B cell (primary cell): ENCODE measurements around the gene ACER2. TPM values are rescaled to one million over a fixed set of nuclear protein-coding genes. Genes with fewer than 3 reads are reported as not detected.
A peak's percentile ranks its signal among the peaks of the same experiment; 100 is the strongest.

Experiments used
- ATAC-seq: fragments of 200-7000 bp; cut with Tn5 transposase; one replicate; pipeline ENCODE4 v1.10.0; 2021; ENCODE audit warnings: low read depth, mild to moderate bottlenecking, moderate number of reproducible peaks, moderate library complexity
- CTCF ChIA-PET: fragments of 350-600 bp; sonication (Branson Sonifier 250); formaldehyde crosslinking; loops from one replicate; lab custom pipeline; 2021; ENCODE audit warnings: antibody characterized with exemption, inconsistent platforms; lab: Charles Lee
- POLR2A ChIA-PET: fragments of 350-600 bp; sonication (Branson Sonifier 250); formaldehyde crosslinking; loops from one replicate; lab custom pipeline; 2021; ENCODE audit warnings: antibody characterized with exemption; lab: Charles Lee
- DNase-seq: peaks from one replicate; pipeline ENCODE4 v3.0.0; 2013
- H2AFZ ChIP-seq: 2 replicates; pipeline ENCODE4 v1.6.1; 2012; ENCODE audit warnings: mild to moderate bottlenecking, low read depth, low read length; ENCODE audit not compliant: insufficient read depth, poor library complexity, severe bottlenecking
- H3K27ac ChIP-seq, 2 donors: 1 replicate in 1 of 2; 2 replicates in 1 of 2; pipeline ENCODE4 v1.5.1; 2012 to 2013; ENCODE audit warnings: low read length in 2 of 2, mild to moderate bottlenecking in 2 of 2, moderate library complexity in 1 of 2
- H3K27me3 ChIP-seq, 4 experiments: fragments of 200-600 bp in 1 of 4; sonication (generic) in 1 of 4; replicated peaks in 1 of 4; 1 replicate in 2 of 4; 2 replicates in 2 of 4; pipeline versions ENCODE4 v1.6.1 to v1.7.0; 2013 to 2016; ENCODE audit warnings: low read length in 3 of 4, mild to moderate bottlenecking in 2 of 4, mixed read lengths in 1 of 4, moderate library complexity in 1 of 4; ENCODE audit not compliant: insufficient read depth in 4 of 4, control insufficient read depth in 3 of 4; ENCODE audit errors: control extremely low read depth in 1 of 4
- H3K36me3 ChIP-seq, 2 experiments: replicated peaks in 1 of 2; 1 replicate in 1 of 2; 2 replicates in 1 of 2; pipeline versions ENCODE4 v1.6.1 to v1.7.1; 2013; ENCODE audit warnings: low read length in 1 of 2; ENCODE audit not compliant: insufficient read depth in 2 of 2, control insufficient read depth in 1 of 2; ENCODE audit errors: control extremely low read depth in 1 of 2, extremely low read depth in 1 of 2
- H3K4me1 ChIP-seq, 2 donors: fragments of 200-600 bp in 1 of 2; sonication (generic) in 1 of 2; 1 replicate in 1 of 2; 2 replicates in 1 of 2; pipeline versions ENCODE4 v1.5.1 to v1.6.1; 2013 to 2017; ENCODE audit warnings: low read length in 2 of 2; ENCODE audit not compliant: control insufficient read depth in 2 of 2, insufficient read depth in 2 of 2
- H3K4me2 ChIP-seq: replicated peaks from 2 replicates; pipeline ENCODE3; 2012; ENCODE audit warnings: mild to moderate bottlenecking, low read depth, low read length; ENCODE audit not compliant: poor library complexity, severe bottlenecking
- H3K4me3 ChIP-seq, 5 experiments: fragments of 200-600 bp in 1 of 5; sonication (generic) in 1 of 5; 1 replicate in 3 of 5; 2 replicates in 2 of 5; pipeline versions ENCODE4 v1.5.1 to v1.7.0; 2011 to 2016; ENCODE audit warnings: low read length in 4 of 5, mild to moderate bottlenecking in 4 of 5, low read depth in 2 of 5, control low read depth in 1 of 5, moderate library complexity in 1 of 5; ENCODE audit not compliant: insufficient read depth in 1 of 5; ENCODE audit errors: control extremely low read depth in 1 of 5, extremely low read depth in 1 of 5
- H3K79me2 ChIP-seq: fragments of 200-600 bp; sonication (generic); one replicate; pipeline ENCODE4 v1.6.0; 2016; ENCODE audit warnings: low read length; ENCODE audit not compliant: control insufficient read depth, insufficient read depth
- H3K9ac ChIP-seq: fragments of 200-600 bp; sonication (generic); 2 replicates; pipeline ENCODE4 v1.6.1; 2017; ENCODE audit warnings: mild to moderate bottlenecking, low read length, moderate library complexity
- H3K9me3 ChIP-seq, 3 donors: one replicate each; pipeline versions ENCODE4 v1.6.1 to v1.7.1; 2013; ENCODE audit warnings: low read length in 2 of 3; ENCODE audit not compliant: control insufficient read depth in 2 of 3, insufficient read depth in 1 of 3; ENCODE audit errors: control extremely low read depth in 1 of 3
- H4K20me1 ChIP-seq: 2 replicates; pipeline ENCODE4 v1.6.0; 2012; ENCODE audit warnings: mild to moderate bottlenecking, low read length; ENCODE audit not compliant: insufficient read depth, control insufficient read depth, poor library complexity, severe bottlenecking
- H3K27ac Mint-ChIP-seq: one replicate; pipeline ENCODE4 v1.8.0; 2021; ENCODE audit warnings: mixed read lengths
- H3K27me3 Mint-ChIP-seq: one replicate; pipeline ENCODE4 v1.8.0; 2021; ENCODE audit warnings: mixed read lengths
- H3K4me1 Mint-ChIP-seq: one replicate; pipeline ENCODE4 v1.8.0; 2021; ENCODE audit warnings: mixed read lengths
- H3K4me3 Mint-ChIP-seq: one replicate; pipeline ENCODE4 v1.8.0; 2021; ENCODE audit warnings: mixed read lengths
- H3K9me3 Mint-ChIP-seq: one replicate; pipeline ENCODE4 v1.8.0; 2022; ENCODE audit warnings: mixed read lengths; ENCODE audit not compliant: insufficient read depth
- EZH2 ChIP-seq: IDR thresholded peaks from 2 replicates; pipeline ENCODE4 v1.6.1; 2012; ENCODE audit warnings: borderline replicate concordance, low read depth, mild to moderate bottlenecking, moderate library complexity, low read length; ENCODE audit not compliant: insufficient read depth, poor library complexity, severe bottlenecking
- WGBS: methylation state at CpG from one replicate; pipeline ENCODE4 v1.1.5; 2013; ENCODE audit warnings: missing lambda C conversion rate; ENCODE audit not compliant: insufficient coverage; 5-methylcytosine and 5-hydroxymethylcytosine counted together
- intact Hi-C: fragments of 100-400 bp; cut with micrococcal nuclease; formaldehyde crosslinking; loops from one replicate; pipeline ENCODE4 v1.10.0; 2022
- polyA plus RNA-seq: library from polyadenylated mRNA; depleted of rRNA; stranded (reverse); fragments of >200 nt; gene quantifications from 2 replicates; pipeline ENCODE4 v1.2.3, GENCODE V29; 2012
- total RNA-seq, 2 donors: library from RNA; stranded (reverse); fragments of 120-200 nt in 1 of 2; gene quantifications; 1 replicate in 1 of 2; 2 replicates in 1 of 2; pipeline versions ENCODE4 v1.2.3 to v1.2.4, GENCODE V29; 2013 to 2022
- TF ChIP-seq, protein P1 (sequence below): fragments of 200-600 bp; IDR thresholded peaks from one replicate; pipeline ENCODE4 v1.8.0; 2022; ENCODE audit warnings: antibody characterized with exemption, mild to moderate bottlenecking

The ACER2 gene
- total and polyA plus RNA-seq, 2 donors (not counting 1 experiment from before 2014, with no cell fraction given) = 1.1 to 5.5 TPM

DNA sequence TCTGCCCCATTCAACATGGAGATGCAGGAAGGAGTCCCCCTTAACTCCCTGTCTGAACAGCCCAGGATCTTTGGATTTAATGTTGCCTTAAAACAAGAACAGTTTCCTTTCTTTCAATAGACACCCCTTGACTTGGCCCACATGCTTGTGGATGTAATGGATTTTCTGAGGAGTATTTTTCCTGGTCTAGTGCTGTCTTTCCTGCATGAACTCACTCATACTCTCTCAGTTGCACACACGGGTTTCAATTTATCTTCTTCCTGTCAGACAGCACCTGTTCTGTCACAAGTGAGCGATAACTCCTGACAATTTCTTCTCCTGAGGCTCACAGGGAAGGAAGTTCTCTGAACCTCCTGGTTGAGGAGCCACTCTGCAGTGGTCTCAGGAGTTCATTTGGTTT lies 85.1 kb downstream of the ACER2 start:
- H3K27ac Mint-ChIP-seq = no peak overlapping the region
- Histone ChIP-seq H3K27ac (no peak overlapping the region), H3K27me3 (peaks cover 0 to 8% (median 1%) of the 10 kb centered on the region in 4 experiments), H3K36me3 (no peaks in the 10 kb centered on the region), H4K20me1 (no peaks in the 10 kb centered on the region), H3K4me3 (no peak overlapping the region), H3K4me1 (peaks cover 6 to 8% of the 10 kb centered on the region in 2 donors), H3K4me2 (no peak overlapping the region), H3K79me2 (no peaks in the 10 kb centered on the region), H2AFZ (no peak overlapping the region), H3K9me3 (no peaks in the 10 kb centered on the region), H3K9ac (no peak overlapping the region)
- peak overlapping the region; percentile 34 for H3K4me3 Mint-ChIP-seq
- H3K27me3 Mint-ChIP-seq = no peaks in the 10 kb centered on the region
- WGBS = 10% methylated on average over 2 of the region's 2 CpGs
- H3K9me3 Mint-ChIP-seq = no peaks in the 10 kb centered on the region
- H3K4me1 Mint-ChIP-seq = peaks cover 11% of the 10 kb centered on the region
- ATAC-seq = no peak
- no peak for DNase-seq
- ChIA-PET CTCF (interaction anchor here (0.6 to 1.3 kb wide), 2 partner anchors 29 to 1445 kb away, joined by 5 read pairs; no protein-coding TSS in a partner anchor), POLR2A (no interaction called here)
- TF ChIP-seq, protein P1, sequence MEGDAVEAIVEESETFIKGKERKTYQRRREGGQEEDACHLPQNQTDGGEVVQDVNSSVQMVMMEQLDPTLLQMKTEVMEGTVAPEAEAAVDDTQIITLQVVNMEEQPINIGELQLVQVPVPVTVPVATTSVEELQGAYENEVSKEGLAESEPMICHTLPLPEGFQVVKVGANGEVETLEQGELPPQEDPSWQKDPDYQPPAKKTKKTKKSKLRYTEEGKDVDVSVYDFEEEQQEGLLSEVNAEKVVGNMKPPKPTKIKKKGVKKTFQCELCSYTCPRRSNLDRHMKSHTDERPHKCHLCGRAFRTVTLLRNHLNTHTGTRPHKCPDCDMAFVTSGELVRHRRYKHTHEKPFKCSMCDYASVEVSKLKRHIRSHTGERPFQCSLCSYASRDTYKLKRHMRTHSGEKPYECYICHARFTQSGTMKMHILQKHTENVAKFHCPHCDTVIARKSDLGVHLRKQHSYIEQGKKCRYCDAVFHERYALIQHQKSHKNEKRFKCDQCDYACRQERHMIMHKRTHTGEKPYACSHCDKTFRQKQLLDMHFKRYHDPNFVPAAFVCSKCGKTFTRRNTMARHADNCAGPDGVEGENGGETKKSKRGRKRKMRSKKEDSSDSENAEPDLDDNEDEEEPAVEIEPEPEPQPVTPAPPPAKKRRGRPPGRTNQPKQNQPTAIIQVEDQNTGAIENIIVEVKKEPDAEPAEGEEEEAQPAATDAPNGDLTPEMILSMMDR = no peak
- TF ChIP-seq EZH2 = no peak
- intact Hi-C loops = no loop called here

DNA sequence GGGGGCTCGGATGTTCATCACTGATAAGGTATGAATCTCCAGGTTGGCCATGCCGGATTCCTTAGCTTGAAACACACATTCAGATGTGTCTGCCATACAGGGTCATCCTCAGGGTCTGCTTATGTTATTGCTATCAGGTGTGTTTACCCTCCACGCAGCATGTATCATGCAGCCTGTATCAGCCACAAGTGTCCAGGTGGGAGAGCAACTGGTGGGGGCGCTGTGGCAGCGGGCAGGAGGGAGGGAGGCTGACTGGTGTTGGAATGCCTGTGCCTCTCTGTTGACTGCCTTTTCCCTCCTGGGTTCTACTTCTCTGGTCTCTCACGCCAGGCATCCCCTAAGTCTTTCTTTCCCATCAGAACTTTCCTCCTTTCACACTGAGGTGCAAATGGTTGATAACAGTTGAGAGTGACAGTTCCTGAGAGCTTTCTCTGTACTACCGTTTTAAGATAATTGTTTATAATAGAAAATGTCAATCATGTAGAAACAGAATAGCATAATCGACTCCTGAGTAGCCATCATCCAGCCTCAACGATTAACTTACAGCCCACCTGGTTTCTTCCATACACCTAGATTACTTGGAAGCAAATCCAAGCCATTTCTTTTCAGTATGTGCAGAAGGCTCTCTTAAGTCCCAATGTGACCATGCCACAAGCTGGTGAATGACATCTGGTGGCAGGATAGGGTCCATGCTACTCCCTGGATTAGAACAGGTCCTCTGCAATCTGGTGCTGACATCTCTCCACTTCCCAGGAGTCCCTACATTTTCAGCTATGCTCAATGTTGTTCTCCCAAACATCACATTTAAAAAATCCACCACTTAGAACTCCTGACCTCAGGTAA lies 86.6 kb downstream of the ACER2 start:
- Histone ChIP-seq H4K20me1 (no peaks in the 10 kb centered on the region), H3K36me3 (no peaks in the 10 kb centered on the region), H3K9me3 (no peaks in the 10 kb centered on the region), H3K4me2 (no peak overlapping the region), H3K27ac (no peak overlapping the region), H3K79me2 (no peaks in the 10 kb centered on the region), H3K27me3 (peaks cover 0 to 8% (median 1%) of the 10 kb centered on the region in 4 experiments), H3K4me3 (no peak overlapping the region), H2AFZ (no peak overlapping the region), H3K9ac (no peak overlapping the region), H3K4me1 (peaks cover 6 to 8% of the 10 kb centered on the region in 2 donors)
- Mint-ChIP-seq H3K4me3 (no peak overlapping the region), H3K27ac (no peak overlapping the region), H3K9me3 (peaks cover 2% of the 10 kb centered on the region), H3K27me3 (peaks cover 3% of the 10 kb centered on the region), H3K4me1 (peaks cover 11% of the 10 kb centered on the region)
- ChIA-PET CTCF (interaction anchor here (1.0 kb wide), 1 partner anchor 14 kb away, joined by 3 read pairs; no protein-coding TSS in a partner anchor), POLR2A (no interaction called here)
- 95% methylated on average over 3 of the region's 9 CpGs for WGBS
- no peak for TF ChIP-seq EZH2
- TF ChIP-seq, protein P1 = no peak
- DNase-seq (no peak), ATAC-seq (no peak)
- intact Hi-C loops = no loop called here
